GM19468 (cell line): Measurements from ENCODE around the gene TMEM107.

Experiments
- ATAC-seq: cut with Tn5 transposase; IDR thresholded peaks from one replicate; pipeline ENCODE4 v1.9.1; 2021; ENCODE audit warnings: mild to moderate bottlenecking, moderate library complexity, moderate number of reproducible peaks; ENCODE audit not compliant: unreplicated experiment; ENCODE audit errors: extremely low read depth

The TMEM107 gene

DNA sequence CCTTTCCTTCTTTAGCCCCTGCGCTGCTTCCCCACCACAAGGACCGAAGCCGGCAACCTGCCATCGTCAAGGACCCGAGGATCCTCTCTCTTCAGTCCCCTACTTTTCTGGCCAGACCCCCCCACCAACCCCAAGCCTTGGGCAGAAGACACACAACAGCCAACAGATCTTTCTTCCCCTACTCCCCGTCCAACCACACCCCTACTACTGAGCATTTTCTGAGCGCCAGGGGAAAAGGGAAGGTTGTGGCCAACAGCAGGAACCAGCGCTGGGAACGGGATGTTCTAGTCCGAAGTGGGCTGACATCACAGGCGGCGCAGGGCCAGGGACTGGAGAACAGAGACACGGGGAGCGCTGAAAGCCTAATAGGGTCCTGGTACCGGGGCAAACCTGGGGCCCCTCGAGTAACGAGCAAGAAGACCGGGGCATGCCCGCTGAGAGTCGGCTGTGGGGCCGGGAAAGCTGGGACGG, 24.5 kb downstream of the TMEM107 start:
- no peak for ATAC-seq

DNA sequence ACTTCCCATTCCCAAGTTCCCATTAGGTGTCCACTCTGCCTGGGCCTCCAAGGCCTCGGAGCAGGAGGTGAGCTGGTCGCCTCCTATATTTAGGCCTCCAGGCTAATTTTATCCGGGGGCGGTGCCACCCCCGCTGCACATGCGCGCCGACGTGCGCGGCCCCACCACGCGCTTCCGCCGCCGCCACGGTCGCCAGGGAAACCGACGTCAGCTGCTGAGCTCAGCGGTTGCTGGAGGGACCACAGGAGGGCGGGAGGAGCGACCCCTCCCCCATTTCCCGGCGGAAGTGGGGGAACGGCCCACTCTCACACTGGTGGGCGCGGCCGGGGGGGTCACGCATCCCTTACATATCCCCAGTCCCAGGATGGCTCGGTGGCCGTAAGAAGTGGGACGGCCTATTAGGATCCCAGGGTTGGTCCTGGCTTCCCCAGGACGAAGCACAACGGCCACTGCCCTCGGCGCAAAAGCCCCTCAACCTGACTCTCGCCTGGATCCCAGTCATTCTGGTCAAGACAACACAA, 25.0 kb downstream of the TMEM107 start:
- peak; percentile 42 for ATAC-seq

DNA sequence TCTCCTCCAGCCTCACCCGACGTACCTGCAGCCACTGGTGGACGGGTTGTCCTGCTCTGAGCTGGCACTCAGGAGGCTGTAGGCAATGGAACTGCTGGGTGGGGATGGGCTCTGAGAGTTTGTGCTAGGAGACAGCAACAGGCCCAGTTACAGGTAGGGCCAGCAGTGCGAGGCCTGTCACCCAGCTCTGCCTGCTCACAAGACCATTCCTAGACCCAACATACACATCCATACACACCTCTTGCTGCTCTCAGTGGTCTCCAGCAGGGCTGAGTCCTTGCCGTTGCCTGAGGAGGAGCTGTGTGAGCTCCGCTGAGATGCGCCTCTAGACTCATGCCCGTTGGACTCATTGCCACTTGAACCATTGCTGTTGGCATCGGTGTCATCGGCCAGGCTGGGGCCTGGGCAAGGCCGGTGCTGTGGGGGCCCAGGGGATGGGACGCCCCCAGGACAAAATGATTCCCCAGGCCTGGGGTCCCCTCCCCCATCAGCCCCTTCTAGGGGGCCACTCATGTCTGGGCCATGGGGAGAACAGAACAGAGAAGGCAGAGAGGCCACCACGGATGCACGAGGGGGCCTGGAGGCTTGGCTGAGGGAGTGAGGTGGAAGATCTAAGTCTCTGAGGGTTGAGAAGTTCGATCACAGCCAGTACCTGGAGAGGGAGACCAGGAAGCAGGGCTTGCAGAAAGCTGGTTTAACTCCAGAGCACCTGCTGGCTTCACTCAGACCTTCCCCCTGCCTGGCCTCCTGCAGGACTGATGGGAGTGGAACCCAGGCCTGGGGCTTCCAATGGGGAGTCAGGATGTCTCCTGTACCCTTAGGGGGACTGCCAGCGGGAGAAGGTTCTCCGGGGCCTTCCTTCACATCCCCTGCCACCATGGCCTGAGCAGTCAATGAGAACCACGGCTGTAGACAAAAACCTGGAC, 25.7 kb downstream of the TMEM107 start:
- ATAC-seq: no peak

DNA sequence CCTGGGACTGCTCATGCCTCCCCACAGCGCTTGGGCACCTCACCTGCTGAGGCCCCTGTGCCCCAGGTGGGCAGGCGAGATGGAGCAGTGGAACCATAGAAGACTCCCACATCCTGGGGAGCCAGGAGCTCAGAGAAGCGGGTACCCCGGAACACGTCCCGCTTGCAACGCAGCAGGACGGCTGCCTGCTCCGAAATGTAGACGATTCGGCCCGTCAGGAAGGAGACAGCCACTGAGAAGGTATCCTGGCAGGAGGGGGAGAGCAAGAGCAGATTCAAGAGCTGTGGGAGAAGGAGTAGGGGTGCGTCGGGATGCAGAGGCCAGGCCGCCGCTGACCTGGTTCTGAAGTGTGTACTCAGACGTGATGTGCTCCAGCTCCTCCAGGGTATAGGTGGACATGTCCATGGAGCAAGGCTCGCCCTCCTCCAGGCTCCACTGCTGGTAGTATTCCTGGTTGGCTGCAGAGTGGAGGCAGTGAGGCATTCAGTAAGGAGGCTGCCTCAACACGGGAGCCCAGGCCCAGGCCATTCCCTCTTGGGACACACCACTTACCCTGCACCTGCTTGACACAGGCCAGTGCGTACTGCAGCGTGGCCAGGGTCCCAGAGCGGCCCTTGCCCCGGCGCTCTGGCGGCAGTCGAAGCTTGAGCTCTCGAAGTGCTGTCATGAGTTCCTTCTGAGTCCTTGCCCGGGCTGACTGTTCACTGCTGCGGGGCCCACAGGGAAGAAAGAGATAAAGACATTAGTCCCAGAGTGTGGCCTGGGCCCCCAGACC, 26.6 kb downstream of the TMEM107 start:
- no peak for ATAC-seq

DNA sequence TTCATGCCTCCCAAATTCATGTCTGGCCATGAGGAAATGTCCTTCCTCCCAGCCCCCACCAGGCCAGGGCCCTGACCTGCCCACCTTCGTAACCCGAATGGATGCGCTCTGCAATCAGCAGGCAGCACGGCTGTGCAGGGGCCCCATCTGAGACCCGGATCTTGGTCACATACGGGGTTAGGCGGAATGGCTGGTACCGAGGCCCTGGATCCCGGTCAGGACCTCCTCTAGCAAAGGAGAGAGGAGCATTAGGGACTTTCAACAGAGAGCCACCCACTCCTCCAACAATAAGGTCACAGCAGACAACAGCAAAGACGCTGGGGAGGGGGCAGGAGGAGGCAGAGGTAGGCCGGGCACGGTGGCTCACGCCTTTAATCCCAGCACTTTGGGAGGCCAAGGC, 27.6 kb downstream of the TMEM107 start:
- ATAC-seq: no peak

DNA sequence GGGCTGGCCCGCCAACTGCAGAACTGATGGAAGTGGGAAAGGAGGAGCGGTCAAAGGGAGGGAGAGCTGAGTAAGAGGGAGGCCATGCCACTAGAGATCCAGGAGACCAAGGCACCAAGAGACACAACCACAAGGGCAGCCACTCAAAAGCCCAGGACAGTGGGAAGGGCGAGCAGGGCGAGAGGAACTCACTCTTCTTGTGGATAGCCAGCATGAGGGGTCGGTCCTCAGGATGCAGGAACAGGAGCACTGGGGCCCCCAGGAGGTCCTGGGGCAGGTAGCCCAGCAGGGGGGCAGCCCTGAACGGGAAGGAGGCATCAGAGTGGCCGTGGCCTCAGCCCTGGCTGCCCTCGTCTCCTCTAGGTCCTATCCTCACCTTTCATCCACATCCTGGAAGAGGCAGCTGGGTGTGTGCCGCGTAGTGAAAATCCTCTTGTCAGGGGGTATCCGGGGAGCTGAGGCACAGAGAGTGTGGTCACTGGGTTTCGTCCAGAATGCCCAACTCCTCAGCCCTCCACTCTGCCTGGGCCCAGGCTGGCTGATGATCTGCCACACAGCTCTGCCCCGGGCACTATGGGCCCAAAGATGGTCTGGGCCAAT, 28.3 kb downstream of the TMEM107 start:
- ATAC-seq: no peak

DNA sequence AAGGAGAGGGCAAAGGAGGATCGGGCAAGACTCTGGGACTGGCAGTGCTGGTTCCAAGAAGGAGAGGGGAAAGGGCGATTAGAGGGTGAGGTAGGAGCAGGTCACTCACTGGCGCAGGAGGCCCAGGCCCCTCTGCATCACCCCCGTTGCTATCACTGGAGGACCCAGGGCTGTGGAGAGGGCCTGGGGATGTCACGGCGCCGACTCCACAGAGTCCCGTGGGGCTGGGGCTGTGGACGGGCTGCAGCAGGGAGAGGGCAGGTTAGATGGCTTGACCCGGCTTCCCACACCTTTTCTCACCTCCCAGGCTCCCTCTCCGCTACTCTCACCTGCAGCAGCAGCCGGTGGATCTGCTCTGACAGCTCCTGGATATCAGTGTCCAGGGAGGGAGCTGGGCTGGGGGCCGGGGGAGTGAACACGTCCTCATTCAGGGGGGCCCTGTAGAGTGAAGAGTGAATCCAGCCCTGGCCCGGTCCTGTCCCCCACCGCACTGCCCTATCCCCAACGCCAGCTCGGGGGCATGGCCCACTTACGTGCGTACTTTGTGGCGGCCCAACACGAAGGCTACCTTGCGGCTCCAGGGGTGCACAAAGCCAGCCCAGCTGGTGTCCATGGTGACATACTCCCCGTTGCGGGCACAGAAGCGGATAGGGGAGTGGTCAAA, 28.9 kb downstream of the TMEM107 start:
- ATAC-seq: no peak

DNA sequence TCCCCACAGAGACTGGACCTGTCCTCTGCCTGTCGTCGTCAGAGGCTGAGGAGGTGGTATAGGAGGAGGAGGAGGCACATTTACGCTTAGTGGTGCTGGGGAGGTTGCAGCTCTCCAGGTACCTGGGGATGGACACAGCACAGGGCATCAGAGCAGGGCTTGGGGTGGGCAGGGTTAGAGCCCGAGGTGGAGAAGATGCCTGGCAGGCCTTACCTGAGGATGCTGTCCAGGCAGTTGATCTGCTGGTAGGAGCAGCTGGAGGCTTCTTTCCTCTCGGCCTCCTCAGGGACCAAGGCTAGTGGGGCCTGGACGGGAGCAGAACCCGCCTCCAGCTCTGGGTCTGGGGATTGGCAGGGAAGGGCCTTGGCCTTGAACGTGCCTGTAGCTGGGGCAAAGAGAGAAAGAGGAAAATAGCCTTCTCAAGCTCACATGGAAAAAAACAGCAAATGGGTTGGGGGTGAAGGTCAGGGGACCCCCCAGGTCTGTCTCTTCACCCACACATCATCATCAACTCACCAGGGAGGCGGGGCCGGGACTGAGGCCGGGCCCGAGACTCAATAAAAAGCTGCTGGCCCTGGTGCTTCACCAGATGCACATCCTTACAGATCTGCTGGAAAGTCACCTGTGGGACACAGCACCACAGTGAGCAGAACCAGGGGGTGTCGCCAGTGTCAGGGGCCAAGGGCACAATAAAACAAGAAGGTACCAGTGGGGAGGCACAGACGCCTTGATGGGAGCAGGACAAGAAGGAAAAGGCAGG, 29.6 kb downstream of the TMEM107 start:
- no peak for ATAC-seq

DNA sequence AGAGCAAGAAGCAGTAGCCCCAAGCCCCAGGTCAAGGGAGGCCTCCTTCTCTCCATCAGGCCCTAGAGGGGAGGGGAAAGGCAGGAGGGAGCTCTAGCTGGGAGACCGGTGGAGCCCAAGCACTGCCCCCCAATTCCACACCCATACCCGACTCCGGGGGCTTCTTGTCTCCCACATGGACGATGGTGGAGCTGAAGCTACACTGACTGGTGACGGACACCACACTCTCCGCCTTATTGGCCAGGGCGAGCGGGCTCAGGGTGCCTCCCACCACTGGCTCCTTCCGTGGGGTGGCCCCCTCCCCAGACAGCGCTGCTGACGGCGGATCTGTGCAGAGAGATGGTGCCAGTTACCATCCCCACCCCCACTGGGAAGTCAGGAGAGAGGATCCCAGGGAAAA, 30.4 kb downstream of the TMEM107 start:
- no peak for ATAC-seq

DNA sequence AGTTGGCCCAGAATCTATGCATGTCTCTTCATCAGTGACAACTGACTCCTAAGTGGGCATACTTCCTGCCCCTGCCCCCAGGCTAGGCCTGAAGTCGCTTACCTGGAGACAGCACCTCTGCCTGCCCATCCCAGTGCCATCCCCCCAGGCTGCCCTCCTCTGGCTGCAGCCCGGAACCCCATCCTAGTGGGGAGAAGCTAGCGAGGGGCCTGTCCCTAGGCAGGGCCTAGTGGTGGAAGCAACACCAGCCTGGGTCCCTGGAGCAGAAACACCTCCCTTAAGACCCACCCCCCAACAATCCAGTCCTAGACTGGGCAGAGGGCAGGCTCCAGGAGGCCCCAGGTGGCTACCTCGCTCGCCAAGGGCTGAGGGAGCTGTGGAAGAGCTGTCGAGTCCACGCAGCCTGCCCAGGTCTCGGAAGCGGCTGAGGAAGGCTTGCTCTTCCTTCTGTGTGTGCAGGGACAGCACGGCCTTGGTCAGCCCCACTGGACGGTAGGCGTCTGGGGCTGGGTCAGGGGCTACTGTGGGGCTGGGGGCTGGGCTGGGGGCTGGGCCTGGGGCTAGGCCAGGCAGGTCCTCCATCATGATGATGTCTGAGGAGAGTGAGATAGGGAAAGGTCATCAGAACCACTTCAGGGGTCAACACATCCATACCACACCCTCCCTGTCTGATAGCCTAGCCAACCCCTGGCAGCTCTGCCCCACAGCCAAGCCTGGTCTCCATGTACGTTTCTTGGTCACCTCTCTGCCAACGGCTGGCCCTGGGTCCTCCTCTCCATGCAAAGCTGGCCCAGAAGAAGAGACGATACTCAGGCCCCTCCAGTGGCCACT, 31.6 kb downstream of the TMEM107 start:
- ATAC-seq: no peak

DNA sequence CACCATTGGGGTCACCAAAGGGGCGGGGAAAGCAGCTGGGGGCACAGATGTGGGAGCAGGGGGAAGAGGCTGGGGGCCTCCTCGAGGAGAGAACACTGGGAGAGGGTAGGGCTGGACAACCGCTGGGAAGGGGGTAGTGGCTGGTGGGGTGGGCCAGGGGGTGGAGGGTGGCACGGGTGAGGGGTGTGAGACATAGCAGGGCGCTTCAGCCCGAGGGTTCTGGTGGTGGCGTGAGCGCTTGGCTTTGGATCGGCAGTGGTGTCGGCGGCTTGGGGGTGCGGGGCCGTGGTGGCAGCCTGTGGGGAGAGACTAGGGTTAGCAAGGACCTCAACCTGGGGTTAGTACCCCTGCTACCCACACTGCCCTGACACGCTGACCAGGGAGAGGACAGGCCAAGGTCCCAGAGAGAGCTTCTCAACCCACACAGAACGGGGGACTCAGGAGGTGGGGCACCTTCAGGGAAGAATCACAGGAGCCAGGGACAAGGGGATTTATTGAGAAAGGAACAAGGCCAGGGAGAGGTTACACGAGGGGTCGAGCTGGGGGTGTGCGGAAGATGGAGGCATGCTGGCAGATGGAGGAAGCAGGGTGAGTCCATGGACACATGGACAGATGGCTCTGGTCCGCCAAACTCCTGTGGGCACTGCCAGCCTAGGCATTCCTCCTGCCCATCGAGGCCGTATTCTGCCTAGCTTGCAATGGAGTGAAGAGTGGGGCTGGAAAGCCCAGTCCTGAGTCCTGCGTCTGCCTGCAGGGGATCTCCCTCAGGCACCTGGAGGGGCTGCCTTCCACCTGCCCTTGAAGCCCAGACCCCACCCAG, 32.4 kb downstream of the TMEM107 start:
- no peak for ATAC-seq

DNA sequence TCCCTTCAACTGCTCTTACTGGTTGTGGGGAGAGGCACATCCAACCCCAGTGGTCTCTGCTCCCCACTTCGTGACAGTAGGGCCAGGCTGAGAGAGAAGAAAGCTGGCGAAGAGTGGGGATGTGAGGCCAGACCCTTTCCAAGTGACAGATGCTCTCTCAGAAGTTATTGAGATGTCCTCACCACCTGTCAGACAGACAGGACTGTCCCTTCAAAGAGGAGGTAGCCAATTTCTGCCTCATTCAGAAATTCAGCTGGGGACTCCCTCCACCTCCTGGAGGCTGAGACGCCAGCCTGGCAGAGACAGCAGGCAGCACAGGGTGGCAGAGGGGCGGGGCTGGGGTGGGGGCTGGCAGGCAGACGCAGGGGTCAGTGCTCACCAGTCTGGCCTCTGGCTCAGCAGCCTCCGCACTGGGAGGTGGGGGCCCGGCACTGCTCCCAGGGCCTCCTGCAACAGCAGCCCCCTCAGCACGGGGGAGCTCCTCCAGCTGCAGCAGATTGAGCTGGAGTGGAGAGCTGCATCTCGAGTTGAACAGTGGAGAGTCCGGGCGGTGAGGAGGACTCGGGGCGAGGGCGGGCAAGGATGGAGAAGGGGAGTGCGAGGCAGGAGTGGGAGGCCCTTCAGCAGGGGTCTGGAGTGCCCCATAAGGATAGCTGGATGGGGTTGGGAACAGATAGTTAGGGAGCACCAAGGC, 33.1 kb downstream of the TMEM107 start:
- ATAC-seq: no peak

DNA sequence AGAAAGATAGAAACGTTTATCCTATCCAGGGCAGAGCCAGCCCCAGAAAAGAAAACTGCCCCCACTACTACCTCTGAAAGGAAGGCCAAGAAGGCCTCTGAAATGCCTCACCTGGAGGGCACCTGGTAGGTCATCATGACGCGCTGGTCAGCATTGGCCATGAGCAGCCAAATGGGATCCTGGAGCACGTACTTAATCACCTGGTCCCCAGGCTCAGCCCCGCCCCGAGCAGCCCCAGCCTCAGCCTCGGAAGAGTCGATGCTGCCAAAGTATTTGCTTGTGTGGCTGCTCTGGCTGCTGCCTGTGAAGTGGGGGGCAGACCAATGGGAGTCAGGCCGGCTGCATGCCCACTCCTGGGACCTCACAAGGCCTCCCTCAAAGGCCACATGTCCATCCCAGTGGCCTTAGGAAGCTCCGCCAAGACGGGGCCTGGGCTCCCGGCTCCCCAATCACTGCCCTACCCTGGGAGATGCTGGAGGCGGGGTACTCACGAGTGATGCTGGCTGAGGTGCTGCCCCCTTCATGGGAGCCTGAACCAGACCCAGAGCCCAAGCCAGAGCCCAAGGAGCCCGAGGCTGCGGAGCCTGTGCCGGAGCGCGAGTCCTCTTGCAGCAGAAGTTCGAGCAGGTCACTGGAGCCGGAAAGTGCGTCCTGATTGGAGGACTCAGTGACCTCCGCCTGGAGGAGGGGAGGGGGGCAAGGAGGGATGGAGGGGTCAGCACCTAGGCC, 33.9 kb downstream of the TMEM107 start:
- no peak for ATAC-seq

DNA sequence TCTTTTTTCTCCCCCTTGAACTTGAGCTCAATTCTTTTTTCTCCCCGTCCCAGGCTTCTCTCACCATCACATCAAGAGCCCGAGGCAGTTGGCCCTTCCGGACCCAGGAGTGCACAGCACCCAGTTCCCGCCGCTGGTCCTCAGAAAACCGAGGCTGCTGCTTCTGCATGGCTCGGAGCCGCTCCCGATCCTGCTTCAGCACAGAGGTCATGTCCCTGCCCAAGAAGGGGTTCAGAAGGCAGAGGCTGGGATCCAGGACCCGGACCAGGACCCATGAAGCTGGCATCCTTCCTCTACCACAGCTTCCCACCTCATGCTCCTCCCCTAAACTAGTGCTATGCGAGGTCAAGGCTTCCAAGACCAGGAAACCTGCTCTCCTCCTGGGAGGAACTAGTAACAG, 34.4 kb downstream of the TMEM107 start:
- no peak for ATAC-seq

DNA sequence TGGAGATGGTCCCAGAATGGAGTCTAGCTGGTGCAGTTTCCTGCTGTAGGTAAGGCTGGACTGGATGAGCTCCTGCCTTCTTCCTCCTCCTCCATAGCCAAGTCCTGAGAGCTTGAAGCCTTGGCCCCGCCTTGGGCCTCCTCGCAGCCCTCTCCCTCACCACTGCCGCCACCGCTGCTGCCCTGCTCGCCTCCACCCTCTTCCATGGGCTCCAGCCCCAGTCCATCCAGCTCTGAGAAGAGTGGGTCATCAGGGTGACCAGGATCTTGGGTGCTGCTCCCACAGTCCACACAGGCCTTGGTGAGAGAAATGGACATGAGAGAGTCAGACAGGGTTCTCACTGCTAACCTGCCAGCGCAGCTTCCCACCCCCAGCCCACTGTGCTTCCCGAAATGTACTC, 35.1 kb downstream of the TMEM107 start:
- ATAC-seq: no peak
